HT1080 (cell line): ENCODE measurements around the gene DNAJA3. TPM values are rescaled to one million over a fixed set of nuclear protein-coding genes. Genes with fewer than 3 reads are reported as not detected.

Experiments used
- DNase-seq: peaks from one replicate; pipeline ENCODE4 v3.0.0-alpha.2; 2015; ENCODE audit warnings: low read depth
- total RNA-seq: library from RNA; depleted of rRNA; stranded (reverse); fragments of >200 nt; shearing (Covaris generic); gene quantifications from 2 replicates; pipeline ENCODE4 v1.2.3, GENCODE V29; 2014

DNAJA3 gene
- total RNA-seq, 1 experiment from 2014 or later, result 113 TPM

DNA sequence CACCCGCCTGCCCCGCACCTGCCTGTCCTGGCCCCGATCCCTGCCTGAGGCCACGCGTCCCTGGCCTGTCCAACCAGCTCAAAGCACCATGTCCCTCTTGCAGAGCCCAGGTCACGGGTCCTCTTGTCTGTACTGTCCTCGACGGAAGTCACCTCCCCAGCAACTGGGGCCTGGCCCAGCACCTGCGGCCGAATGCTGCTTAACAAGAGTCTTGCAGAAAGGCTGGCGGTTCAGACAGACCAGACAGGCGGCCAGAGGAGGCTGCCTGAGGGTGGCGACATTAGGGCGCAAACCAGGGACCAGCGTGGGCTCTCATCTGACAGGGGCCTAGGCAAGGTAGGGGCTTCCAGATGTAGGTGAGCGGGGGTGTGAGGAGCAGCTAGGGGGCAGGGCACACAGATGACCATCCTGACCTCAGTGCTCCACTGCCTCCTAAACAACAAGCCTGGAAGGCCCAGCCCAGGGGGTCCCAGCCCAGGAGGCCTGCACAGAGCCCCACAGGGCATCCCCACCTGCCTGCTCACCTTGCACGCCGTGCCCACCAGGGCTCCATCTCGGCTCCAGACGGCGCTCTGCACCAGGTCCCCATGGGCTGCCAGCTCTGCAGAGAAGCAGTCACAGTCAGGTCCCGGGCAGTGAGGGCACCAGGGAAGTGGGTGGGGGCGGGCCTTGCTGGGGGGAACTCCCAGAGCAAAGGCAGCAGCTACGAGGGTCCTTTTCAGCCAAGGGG lies 20.5 kb upstream of the DNAJA3 start:
- no peak for DNase-seq

DNA sequence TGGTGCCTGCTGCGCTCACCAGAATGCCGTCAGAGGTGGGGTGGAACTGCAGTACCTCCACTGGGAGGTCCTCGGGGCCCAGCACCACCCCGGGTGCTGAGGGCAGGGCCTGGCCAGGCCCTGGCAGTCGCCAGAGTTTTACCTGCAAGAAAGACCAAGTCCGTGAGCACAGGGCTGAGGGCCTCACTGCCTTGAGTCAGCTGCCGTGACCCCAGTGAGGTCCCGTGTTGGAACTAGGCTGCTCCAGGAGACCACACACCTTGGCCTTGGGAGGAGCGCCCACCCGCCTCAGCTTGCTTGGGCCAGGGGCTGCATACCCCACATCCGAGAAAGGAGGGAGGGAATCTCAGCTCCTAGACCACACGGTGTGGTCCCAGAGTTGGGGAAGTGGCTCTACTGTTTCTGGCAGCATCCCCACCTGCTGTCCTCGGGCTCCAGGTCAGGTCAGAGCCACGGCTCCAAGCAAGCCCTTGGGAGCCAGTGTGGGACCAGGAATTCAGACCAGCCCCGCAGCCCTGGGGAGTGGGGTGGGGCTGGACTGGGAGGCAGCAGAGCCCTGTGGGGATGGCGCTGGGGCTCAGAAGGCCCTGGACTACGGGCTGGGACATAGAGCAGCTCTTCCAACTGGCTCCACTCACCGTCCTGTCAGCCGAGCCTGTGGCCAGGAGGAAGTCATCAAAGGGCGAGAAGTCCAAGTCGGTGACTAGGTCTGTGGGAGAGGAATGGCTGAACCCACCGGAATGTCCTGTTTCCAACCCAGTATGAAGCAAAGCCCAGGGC lies 17.9 kb upstream of the DNAJA3 start:
- no peak for DNase-seq

DNA sequence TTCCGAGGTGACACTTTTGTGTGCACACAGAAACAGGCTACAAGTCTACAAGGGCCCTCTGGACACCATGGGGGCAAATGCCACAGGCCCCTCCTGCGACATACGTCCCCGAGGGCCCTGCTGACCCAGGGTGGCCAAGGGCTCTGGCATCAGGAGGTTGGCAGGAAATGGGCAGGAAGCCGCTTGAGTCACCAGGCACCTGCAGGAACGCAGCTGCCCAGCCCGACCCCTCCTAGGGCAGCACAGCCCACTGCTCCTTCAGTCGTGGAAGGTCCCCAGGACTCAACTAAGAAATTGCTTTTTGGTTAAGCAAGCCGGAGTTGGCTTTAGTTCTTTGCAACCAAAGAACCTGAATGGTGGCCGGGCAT lies 17.4 kb upstream of the DNAJA3 start:
- no peak for DNase-seq

DNA sequence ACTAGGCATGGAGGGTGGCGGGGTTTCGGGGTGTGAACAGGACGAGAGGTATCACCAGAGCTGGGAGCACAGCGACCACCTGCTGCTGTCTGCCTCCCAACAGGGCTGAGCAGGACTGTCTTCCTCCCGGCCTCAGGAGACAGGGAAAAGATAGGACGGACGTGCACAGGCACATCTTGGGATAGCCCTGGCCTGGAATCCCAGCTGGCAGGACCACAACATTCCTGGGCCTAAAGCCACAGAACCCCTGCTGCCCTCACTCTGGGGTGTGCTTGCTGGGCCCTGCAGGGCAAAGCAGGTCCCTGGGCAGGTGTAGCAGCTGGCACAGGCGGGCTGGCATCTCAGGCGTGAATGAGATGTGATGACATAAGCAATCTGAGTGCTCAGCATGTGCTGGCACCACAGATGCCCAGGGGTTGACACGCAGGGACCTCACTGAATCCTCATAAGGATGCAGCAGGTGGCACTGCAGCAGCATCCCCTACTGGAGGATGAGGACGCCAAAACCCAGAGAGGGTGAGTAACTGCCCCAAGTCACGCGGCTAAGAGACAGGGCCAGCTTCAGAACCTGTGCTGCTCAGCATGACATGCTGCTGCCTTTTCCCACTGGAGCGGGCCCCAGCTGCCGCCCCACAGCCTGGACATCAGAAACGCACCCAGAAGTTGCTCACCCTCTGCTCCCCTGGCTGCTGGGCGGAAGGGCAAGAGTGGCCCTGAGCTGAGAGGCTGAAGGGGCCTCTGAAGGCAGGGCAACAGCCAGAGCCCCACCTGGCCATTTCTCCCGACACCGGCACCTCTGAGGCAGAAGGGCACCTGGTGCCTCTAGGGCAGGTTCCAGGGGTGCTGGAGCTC lies 16.4 kb upstream of the DNAJA3 start:
- DNase-seq, result no peak

DNA sequence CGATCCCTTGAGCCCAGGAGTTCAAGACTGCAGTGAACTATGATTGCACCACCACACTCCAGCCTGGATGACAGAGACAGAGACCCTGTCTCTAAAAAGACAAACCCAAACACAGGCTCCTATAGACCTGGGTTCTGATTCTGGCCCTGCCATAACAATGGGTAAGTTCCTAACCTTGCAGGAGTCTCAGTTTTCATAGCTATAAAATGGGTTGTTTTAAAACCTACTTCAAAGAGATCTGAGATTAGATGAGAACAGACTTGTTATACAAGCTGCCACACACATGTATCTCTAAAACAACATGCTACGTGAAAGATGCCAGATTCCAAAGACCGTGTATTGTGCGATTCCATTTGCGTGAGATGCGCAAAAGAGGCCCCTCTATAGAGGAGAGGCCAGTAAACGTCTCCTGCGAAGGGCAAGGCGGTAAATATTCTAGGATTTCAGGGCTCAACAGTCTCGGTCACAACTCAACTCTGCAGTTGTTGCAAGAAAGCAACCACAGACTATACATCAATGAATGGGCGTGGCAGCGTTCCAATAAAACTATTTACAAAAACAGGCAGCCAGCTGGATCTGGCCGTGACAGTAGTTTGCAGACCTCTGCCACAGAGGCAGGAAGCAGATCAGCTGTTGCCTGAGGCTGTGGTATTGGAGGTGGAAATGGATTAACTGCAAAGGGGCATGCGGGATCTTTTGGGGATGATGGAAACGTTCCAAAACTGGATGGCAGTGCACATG lies 15.2 kb upstream of the DNAJA3 start:
- DNase-seq, result no peak

DNA sequence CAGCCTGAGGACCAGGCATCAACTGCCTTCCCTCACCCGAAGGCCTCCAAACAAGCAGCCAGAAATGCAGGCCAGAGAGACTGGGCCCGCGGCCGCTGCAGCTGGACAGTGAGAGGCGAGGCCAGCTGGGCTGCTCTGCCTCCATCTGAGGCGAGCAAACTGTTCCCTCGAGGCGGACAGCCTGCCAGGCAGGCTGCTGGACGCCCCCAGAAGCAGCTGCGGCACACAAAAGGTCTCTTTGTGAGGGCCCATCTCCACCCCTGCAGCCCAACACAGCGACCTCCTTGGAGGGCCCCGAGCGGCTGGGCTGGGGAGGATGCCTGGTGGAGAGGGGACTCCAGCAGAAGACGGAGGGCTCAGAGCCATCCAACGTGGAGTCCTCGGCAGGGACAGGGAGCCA lies 14.0 kb upstream of the DNAJA3 start:
- DNase-seq, result no peak

DNA sequence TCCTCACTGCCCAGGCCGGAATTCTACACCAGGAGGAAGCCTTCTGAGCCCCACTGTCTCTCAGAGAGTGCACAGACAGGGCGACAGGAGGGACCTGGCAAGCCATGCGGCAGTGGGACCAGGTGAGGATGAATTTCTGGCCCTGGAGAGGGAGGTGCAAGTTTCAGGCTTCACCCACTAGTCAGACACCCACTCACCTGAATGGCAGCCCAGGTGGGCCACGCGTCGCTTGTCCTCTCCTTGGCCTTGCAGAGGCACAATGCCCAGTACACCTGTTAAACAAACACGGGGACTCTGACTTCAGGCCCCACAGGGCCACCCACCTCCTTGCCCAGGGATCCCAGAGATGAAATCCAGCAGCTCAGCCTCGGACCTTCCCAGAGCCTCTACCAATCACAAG lies 13.5 kb upstream of the DNAJA3 start:
- no peak for DNase-seq

DNA sequence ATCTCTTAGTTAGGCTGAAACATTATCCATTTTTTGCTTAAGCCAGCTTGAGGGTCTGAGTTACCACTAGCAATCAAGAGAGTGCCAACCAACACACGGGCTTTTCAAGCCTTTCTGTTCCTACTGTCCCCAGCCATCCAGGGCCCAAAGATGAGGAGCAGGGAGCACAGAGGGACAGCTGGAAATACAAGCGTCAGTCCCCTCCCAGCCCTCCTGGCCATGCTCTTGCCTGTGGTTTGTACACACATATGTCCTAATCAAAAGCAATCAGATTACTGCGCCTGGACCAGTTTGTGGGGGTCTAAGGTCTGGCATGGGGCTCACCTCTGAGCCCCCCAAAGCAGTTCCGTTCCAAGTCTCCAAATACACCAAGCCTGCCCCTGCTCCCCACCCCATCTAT lies 12.8 kb upstream of the DNAJA3 start:
- DNase-seq, result no peak

DNA sequence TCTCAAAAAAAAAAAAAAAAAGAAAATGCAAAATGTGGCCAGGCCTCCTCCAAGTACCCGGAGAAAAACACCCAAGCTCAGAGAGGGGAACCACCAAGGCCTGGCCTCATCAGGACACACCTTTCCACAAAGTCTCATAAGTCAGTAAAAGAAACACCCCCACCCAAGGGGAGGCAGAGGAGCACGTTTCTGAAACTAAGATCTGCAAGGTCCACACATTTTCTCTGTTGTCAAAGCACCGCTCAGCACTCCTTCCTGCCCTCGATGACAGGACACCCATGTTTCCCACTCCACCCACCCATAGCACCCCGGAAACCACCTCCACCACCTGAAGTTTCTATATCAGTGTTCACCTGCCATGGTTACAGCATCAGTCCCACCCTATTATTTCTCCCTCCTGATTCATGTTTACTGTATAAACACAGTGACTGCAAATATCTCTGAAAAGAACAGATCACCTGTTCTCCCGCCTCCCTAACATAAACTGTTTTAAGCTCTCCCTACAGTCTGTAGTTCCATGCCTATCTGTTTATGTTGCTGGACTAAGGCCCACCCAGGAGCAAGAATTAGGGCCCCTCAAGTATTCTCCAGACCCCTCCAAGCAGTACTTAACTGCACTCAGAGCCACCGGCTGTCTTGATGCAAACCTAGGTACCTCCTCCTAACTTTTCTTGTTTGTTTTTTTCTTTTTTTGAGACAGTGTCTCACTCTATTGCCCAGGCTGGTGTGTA lies 11.3 kb upstream of the DNAJA3 start:
- no peak for DNase-seq

DNA sequence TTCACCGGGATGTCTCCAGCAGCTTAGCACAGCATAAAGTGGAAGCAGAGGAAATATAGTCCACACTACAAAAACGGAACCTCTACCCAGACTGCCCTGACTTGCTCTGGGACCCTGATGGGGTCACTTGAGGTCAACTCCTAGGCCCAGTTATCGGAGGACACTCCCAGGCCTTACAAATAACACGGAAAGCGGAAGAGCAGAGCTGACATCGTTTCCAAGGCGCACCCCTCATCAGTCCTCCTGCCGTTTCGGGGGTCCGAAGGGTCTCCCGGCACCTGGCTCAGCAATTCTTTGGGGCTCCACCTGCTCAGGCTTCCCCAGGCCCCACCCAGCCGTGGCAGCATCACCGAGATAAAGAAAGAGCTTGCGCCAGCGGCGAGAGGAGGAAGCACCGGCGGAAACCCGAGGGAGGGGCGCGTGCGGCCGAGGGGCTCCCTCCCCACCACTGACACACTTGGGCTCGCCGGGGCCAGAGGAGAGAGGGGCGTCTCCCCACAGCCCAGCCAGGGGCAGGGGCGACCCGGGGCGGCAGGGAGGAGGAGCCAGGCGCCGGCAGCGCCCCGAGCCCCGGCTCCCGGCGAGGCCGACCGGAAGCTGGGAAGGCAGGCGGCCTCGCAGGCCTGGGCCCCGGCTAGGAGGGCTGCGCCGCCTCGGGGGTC lies 10.0 kb upstream of the DNAJA3 start:
- no peak for DNase-seq

DNA sequence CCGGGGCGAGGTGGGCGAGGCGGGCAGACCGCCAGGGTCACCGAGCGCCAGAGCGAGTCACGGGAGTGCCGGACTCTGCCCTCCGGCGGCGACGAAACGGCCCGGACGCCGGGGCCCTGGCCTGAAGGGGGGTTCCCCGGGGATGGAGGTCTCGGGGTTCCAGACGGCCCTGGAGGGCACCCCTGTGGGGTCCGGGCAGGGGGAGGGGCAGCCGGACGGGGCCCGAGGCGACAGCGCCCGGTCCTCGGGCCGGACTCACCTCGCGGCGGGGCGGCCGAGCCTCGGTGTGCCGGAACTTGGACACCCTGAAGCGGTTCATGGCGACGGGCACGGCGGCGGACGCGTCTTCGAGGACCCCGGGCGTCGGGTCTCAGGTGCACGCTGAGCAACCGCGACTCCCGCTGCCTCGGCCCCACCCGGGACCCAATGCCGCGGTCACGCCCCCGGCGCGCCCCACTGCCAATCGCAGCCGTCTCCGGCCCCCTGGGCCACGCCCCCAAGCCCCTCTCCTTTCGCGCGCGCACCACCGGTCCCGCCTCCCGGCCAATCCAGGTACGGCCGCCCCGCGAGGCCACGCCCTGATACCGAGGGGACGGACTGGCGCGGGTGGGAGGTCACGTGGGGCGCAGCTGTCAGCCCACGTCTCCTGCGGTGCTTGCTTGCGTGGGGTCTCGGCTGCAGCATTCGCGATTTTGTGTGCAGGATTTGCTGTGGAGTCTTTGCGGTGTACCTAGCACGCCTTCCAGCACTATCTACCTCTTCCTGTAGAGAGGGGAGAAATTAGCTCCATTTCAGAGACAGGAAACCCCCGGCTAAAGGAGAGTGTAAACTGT lies 9.3 kb upstream of the DNAJA3 start, which contains the start of gene CORO7:
Gene CORO7, minus strand, starts transcription at position 397 of the 833 bp plus-strand sequence. Its CDS starts 78 bp downstream, at position 319.
- peak; percentile 84 for DNase-seq

DNA sequence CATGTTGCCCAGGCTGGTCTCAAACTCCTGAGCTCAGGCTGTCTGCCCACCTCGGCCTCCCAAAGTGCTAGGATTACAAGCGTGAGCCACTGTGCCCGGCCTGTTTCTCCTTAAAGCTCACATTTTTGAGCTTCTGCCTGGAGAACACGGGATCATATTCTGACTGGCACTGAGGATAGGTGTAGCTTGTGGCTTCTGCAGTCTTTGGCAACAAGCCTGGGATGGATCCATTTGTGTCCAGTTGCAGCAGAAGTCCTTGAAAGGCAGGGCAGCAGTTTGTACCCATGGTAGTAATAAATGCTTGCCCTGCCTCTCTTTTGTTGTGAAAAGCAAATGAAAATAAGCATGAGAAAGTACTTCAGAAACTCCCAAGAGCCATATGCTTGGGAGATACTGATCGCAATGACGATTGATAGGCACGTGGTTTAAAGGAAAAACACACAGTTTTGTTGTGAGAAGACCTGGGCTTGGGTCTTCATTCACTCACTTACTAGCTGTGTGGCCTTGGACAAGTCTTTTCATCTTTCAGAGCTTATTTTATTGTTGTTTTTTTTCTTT lies 6.2 kb upstream of the DNAJA3 start:
- DNase-seq, result no peak

DNA sequence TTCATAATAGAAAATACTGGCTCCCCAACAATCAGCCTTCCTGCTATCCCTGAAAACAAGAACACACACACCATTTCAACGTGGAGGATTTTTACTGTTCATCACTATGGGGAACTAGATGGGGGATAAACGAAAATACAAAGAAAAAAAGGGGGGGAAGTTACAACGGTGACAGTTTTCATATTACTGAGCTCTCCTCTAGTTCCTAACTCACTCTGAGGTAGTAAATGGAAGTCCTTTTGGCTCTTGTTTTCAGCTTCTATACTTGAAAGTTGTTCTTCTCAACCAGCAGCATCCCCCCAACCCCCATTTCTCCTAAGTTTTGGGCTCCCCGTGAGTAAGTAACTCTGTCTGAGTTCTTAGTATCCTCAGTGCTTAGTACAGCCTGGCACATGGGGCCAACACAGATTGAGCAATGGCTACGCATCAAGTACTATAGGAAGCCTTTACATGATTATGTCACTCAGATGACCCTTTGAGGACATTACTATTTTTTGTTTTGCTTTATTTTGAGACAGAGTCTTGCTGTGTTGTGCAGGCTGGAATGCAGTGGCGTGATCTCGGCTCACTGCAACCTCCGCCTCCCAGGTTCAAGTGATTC lies 5.1 kb upstream of the DNAJA3 start:
- no peak for DNase-seq

DNA sequence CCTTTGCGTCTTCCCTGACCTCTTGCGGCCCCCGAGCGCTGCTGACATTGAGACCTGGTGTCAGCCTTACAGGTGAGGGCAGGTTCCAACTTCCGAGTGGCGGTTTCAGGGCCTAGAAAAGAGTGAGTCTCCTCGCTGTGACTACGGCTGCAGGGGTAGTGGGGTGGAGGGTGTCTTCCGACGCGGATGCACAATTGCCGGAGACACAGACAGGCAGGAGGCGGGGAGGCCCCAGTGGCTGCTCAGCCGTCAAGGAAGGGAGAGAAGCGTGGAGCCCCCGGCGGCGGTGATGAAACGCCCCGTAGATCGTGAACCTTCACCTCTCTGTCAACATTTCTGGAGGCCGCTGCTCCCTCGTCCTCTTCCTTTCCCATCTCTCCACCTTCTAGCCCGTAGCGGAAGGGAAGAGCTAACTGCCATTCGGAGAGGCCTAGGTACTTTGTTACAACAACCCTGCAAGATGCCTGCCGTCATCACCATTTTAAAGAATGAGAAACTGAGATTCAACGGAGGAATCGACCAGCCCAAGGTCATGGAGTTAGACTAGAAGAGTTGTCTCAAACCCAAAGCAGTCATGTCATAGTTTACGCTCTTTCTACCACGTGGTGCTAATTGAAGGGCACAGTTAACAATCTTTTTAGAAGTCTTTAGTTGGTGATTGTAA lies 485 bp downstream of the DNAJA3 start:
- DNase-seq, result peak; percentile 25

DNA sequence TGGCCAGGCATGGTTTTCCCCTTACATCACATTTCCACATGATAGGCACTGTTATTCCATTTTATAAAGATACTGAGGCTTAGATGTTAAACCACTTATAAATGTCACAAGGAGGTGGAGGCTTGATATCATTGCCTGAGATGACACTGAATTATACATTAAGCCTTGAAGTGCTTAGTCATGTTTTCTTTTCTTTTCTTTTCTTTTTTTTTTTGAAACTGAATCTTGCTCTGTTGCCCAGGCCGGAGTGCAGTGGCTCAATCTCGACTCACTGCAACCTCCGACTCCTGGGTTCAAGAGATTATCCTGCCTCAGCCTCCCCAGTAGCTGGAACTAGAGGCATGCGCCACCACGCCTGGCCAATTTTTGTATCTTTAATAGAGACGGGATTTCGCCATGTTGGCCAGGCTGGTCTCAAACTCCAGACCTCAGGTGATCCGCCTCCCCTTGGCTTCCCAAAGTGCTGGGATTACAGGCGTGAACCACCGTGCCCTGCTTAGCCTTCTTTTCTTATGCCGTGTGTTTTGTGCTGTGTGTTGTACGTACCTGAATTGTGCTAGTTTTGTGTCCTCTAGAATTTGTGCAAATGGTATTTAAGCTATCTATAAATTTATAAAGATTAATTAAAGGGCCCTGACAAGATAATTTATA lies 1.2 kb downstream of the DNAJA3 start:
- DNase-seq, result no peak

DNA sequence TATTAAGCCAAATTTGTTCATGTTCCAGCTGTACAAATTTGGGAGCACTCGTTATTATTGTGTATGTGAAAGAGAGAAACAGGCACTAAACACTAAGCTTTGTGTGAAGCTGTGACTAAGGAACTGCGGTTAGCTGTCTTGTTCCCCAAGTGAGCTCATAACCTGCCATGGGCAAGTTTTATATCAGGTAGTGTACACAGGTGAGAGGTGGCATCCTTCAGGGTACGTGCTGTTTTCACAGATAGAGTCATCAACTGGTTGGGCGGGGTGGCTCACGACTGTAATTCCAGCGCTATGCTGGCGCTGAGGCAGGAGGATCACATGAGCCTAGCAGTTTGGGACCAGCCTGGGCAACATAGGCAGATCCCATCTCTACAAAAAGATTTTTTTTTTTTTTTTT lies 2.8 kb downstream of the DNAJA3 start:
- DNase-seq, result no peak

DNA sequence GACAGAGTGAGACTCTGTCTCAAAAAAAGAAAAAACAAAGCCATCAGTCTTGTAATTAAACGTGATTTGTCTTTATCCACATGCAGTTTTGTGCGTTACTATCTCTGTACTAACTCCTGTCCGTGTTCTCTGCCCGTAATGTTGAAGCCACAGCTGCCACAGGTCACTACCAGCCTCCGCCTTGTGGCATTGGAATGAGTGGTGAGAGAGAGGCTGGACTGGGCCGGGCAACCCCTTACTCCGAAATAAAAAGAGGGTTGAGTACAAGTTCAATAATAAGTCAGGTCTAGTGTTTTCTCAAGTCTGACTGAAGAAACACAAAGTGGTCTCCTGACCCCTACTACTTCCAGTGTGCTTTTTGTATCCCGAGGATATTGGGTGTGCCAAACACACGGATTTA lies 5.4 kb downstream of the DNAJA3 start:
- no peak for DNase-seq
